IPS-NIHi7 (cell line): ENCODE results near the gene CUBN.
A peak's percentile ranks its signal among the peaks of the same experiment; 100 is the strongest.

Experiments used
- DNase-seq: peaks from one replicate; pipeline ENCODE4 v3.0.0; 2012; ENCODE audit warnings: mixed read lengths; ENCODE audit errors: extremely low spot score

CUBN gene

DNA sequence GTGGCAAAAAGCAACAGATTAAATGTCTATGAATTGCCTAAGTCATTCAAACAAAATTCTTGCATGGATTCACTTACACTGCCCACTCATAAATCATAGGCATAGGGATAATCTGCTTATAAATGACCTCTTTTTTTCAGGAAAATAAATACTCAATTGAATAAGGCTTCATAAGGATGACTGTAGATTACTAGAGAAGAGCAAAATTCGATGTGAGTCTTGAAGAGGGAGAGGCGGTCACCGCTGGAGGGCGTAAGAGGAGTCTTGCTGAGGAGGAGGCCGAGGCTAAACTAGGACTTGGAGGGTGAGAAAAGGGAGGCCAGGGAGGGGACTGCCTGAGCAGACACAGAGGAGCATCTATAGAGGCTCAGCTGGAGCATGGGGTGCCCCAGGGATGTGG is 177.0 kb downstream of the CUBN start:
- no peak for DNase-seq

DNA sequence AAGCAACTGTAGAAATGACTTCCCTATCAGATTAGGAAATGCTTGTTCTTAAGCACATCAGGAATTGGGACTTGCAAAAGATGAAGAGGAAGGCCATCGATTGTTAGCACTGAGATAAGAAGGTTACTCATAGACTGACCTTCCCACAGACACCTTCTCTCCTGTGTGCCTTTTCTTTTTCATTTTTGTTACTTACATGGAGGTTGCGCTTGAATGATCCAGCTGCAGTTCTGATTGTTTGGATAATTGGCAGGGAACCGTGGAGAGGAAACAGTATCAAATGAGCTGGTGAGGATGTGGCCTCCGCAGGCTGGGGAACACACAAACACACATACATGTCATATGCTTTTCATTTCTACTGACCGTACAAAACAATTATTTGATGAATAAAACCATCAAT is 177.5 kb downstream of the CUBN start:
- no peak for DNase-seq

DNA sequence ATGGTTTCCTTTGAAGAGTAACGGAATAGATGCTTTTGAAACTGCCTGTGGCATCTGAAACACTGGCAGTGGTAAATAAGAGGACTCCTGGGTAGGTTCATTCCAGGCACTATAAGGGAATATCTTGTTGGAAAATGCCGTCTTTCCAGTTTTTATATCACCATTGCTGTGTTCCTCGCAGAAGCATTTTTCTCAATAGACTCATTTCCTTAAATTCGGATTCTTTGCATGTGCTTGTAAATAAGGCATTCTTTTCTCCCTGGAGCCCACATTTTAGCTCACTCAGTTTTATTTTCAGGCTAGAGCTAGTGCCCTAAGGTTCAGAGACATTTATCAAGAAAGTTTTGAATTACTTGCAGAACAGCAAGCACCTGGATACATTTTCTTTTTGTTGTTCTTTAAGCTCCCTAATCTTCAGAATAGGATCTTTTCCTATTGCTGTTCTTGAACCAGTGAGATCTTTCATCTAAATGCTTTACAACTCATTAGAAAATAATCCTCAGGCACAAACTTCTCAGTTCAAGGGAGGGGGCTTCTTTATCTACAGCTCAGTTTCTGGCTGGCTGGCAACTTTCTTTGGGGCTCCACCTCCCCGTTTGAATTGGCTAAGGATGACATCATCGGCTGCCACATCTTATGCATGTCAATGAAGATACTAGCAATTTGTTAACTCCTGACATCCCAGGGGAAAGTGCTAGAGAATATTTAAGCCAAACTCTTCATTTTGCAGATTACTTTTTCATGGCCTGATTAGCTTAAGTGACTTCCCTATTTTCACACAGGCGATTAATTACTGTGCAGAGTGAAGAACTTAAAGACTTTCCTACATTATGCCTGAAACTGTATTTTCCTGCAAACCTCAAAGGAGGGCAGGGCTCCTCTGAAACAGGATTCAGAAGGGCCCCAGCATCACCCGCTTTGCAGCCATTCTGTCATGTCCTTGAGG is 178.7 kb downstream of the CUBN start:
- DNase-seq = peak; percentile 85

DNA sequence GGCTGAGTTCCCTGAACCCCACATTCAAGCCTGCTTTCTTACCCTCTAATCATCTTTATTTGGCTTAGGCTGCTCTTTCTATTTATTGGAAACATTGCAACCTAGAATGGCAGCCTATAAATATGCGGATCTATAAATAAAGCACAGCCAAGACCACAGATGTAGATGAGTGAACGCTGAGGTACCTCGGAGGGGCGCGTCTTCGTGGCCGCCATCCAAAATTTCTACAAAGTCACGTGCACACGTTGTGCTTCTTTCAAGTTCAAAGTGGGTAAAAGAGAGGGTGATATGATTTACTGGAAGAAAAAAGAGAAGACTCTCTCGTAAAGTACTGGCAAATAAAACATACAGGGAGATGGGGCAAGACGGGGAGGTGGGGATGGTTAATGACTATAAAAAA is 179.8 kb downstream of the CUBN start:
- no peak for DNase-seq

DNA sequence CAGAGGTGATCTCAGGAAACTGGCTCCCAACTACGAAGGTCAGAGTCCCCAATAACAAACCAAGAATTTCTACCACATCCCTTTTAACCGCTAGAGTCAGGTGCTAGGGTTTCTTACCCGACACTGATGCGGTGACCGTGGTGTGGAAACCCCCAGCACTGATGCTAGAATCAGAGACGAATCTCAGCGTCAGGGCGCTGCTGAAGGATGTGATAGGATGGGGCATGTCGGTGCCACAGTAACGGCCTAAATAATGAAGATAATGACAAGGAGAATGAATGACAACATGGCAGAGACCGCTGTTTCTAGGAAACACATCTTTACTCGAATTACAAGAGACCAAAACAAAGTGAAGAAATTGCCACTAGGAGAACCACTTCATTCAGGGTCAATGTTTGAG is 181.2 kb downstream of the CUBN start:
- DNase-seq = no peak

DNA sequence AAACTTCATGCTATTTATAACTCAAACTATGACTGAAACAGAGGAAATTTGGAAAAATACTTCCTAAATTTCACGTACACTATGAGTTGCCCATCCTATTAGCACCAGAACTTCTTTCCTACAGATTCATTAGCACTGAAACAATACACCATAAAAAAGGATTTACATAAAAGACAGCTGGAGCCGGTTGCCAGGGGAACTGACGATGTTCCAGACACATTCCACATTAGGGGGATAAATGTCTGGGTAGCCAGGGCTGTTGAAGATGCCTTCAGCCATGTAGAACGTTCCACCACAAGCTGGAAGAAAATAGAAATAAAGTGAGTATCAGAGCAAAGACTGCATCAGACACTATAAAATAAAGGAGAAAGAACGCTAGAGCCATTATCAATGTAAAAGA is 182.5 kb downstream of the CUBN start:
- no peak for DNase-seq

DNA sequence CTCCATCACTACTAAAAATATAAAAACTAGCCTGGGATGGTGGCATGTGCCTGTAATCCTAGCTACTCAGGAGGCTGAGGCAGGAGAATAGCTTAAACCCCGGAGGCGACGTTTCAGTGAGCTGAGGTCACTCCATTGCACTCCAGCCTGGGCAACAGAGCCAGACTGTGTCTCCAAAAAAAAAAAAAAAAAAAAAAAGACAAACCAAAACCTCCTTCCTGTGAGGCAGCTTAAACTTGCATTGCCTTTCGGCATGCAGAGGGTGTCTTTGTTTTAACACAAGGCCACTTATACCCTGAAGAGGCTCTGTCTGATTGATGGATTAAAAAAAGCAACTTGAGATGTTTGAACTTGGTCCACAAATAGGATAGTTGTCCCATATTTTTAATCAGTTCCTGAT is 184.0 kb downstream of the CUBN start:
- no peak for DNase-seq

DNA sequence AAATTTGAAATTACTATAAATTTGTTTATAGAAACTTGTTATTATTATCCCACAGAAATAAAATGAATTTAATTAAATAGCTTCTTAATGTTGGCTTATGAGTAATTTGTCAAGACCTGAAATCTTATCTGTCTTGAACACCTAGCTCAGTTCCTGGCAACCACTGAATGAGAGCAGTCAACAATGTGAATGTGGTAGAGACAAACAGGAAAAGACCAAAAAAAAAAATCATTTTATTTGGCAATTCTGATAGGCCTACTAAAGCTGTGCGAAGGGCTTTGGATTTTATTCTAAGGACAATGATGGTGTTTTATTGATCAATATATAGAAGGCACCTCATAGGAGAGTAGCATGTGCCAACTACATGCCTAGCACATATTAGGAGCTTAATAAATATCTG is 184.6 kb downstream of the CUBN start:
- DNase-seq = no peak

DNA sequence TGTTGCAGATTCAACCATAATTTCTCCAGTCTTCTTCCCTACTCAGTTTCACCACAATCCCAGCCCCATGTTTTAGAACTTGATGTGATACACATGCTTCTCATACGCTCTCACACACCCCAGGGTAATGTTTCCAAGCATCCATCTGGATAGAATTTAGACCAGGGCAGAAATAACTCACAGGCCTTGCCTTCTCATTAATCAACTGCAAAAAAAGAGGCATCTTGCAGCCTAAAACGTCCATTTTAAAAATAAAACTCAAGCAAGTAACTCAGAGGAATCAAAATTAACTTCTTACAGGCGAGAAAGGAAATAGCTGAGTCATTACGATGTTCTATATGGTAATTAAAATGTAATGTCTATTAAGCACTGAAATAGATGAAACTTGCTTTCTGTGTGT is 185.2 kb downstream of the CUBN start:
- DNase-seq = no peak

DNA sequence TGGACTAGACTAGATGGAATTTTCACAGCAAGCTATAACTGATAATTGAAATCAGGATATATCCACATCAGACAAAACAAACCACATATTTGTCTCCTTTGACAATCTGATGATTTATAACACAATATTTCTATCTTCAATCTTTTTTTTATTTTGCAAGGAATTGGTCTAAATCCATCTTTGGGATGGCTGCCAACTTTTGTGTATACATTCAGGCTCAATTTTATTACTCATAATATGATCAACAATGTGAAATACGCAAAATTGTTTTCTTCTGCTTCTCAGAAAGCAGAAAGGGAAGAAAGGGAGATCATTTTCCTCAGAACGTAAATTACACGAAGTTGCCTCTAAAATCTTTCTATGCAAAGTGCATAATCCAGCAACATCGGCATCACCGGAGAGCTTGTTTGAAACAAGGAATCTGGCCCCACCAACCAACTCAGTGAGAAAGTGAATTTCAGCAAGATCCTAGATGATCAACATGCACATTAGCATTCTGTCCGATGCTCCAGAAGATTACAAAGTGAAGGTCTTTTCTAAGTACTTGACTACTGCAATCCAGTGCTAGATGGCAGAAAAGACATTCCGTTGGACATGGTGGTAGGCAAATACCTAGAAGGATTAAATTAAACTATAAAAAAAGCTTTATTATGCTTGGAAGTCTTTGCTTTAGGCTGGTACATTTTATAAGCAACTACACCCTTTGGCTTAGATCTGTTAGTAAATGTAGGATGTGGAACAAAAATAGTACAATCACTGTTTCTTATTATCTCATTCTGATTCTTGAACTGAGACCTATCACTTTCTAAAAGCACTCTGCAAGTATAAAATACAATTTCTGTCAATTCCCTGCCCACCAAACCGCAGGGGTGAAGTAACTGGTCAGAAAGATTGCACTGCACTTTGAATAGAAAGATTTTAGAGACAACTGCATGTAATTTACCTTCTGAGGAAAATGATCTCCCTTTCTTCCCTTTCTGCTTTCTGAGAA is 186.0 kb downstream of the CUBN start:
- DNase-seq = no peak

DNA sequence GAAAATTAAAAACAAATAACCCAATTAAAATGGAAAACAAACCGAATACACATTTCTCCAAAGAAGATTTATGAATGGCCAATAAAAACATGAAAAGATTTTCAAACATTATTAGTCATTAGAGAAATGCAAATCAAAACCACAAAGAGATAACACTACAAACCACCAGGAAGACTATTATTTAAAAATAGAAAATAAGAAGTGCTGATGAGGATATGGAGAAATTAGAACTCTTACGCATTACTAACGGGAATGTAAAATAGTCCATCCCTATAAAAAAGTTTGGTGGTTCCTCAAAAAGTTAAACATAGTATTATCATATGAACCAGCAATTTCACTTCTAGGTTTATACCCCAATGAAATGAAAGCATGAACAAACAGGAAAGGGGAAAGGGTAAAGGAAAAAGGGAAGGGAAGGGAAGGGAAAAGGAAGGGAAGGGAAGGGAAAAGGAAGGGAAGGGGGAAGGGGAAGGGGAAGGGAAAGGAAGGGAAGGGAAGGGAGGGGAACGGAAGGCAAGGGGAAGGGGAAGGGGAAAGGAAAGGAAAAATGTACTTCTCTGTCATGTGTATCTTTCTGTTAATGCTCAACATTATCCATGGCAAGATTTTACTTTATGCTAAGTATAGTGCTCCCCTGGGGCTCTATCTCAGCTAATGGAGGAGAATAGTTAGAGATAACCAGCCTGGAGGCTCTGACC is 187.1 kb downstream of the CUBN start:
- no peak for DNase-seq

DNA sequence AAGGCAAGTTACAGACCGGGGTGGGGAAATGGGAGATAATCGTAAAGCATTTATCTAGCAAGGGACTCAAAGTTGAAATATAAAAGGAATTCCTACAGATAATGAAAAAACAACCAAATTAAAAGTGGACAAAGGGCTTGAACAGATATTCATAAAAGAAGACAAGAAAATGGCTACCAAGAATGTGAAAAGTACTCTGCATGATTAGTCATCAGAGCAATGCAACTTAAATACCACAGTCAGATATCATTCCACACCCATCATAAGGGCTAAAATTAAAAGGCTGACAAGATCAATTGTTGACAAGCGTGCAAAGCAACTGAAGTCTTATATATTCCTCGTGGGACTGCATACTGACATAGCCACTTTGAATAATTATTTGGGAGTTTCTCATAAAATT is 187.7 kb downstream of the CUBN start:
- DNase-seq = no peak

DNA sequence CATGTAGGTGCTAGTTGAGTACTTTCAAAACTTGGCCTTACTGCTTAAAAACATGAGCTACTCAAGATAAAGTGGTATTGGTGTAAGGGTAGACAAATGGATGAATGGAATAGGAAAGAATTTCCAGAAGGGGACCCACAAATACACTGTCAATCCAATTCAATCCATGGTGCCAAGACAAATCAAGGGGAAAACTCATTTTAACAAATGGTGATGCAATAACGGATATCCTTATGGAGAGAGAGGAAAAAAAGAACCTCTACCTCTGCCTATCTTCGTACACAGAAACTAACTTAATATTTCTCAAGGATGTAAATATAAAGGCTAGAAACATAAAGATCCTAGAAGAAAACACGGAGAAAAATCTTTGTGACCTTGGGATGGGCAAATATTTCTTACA is 188.5 kb downstream of the CUBN start:
- no peak for DNase-seq

DNA sequence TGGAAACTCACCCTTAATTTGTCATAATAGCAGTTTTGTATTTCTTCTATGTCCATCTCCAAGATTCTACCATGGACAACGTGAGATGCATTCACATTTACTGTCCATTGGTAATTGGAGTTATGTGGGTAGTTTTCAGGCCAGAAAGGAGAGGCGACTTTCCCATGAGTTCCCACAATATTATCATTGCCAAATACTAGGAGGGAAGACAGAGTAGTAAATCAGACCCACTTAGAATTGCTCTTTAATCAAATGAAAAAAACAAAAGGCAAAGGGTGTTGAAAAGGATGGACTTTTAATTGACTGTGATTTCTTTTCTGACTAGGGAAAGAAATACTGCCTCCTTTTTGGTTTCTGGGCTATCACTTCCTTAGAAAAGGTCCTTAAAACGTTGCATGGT is 190.7 kb downstream of the CUBN start:
- DNase-seq = no peak

DNA sequence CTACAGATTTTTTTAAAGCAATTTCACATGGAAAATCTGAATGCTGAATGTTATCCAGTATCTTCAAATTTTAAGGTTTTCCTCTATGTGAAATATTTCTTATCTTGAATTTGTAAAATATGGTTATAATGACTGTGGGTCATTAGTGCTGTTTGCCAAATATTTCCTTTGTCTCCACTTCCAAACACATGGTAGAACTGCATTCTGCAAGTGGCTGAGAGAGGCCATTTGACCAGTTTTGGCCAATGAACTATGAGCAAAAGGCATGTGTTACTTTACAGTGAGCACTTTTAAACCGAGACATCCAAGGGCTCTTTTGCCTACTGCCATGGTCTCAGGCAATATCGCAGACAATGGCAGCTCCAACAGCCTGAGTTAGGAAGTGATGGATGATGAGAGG is 195.2 kb downstream of the CUBN start:
- no peak for DNase-seq

DNA sequence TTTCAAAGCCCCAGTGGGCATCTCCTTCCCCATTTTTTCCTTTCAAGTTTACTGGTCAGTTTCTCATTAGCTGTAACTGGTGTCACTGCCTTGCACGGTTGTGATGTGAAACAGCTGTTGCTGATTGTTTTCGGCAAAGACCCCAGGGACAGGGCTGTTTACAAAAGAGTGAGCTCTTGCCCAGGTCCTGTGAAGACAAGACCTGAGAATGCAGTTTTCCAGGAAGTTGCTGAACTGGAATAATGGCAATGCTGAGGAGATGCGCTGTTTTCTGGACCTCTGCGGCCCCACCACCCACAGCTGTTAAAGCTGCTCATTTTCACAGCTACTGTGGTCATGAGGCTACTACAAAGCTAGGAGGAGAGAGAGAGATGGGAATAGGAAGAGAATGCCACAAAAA is 195.8 kb downstream of the CUBN start:
- DNase-seq = no peak

DNA sequence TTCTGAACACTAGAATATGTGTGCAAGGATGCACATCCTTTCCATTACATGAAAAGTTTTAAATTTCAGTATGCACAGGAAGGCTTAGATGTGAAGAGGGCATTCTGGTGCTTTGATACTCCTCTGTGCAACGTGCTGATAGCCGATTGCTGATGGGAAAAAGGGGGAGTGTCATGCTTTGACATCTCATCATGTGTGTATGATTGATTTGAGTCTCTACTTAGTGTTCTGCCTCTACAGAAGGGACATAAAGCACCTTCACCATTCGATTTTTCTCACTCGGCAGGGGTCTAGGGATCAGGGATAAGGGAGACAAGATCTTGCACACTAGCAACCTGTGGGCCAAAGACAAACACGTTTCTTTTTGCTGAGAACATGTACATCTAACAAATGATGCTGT is 197.7 kb downstream of the CUBN start:
- DNase-seq = no peak

DNA sequence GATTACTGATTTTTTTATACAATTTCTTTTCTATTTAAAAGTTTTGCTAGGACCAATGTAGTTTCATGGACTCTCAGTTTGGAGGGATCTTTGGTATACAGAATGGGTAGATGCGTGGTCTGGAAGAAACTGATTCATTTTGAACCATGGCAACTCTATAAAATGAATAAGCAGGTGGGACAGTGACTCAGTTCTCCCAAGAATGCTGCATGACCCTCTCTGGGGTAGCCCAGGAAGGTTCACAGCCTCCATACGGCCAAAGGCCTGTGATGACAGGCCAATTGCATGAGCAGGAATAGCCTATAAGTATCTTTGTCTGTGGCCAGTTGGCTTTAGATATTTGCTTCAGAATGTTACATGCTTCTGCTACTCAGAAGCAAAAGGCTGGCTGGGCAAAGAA is 199.1 kb downstream of the CUBN start:
- DNase-seq = no peak

DNA sequence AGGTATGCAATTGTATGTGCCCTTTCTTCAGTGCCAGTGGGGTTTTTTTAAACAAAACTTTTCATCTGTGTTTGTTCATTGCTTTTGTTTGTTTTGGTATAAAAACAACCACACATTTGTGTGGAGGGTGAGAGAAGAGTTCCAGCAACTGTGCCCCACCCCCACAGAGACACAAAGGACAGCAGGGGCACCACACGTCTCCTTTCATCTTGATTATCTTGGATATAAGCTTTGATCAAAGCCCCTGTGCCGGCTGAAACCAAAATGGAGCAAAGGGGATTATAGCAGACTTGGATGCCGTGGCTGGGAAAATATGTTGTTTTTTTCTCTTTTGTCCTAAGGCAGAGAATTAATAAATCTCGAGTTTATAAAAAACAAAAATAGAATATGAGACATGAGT is 200.5 kb downstream of the CUBN start:
- peak; percentile 35 for DNase-seq

DNA sequence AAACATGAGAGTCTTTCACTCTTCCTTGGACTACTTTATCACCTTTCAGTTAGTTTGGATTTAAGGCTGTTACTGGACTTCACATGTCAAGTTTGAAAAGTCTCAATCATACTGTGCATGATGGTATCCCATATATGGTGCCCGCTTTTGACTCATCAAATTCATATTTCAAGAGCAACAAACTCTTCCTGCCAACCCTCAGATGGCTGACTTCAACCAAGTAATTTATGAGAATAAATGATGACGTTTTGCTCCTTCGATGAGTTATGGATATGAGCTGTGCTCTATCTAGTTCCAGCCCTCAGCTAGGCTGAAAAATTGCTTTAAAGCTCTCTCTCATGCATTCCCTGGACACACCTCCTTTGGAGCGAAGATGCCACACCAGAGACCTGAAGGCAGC is 202.1 kb downstream of the CUBN start:
- no peak for DNase-seq

DNA sequence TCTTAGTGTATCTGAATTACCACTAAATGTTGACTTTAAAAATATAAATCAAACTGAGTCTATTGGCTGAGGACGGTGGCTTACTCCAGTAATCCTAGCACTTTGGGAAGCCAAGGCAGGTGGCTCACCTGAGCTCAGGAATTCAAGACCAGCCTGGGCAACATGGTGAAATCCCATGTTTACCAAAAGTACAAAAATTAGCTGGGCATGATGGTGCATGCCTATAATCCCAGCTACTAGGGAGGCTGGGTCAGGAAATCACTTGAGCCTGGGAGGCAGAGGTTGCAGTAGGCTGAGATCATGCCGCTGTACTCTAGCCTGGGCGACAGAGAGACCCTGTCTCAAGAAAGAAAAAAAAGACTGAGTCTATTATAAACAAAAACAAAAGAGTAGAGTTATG is 205.9 kb downstream of the CUBN start:
- DNase-seq = no peak

DNA sequence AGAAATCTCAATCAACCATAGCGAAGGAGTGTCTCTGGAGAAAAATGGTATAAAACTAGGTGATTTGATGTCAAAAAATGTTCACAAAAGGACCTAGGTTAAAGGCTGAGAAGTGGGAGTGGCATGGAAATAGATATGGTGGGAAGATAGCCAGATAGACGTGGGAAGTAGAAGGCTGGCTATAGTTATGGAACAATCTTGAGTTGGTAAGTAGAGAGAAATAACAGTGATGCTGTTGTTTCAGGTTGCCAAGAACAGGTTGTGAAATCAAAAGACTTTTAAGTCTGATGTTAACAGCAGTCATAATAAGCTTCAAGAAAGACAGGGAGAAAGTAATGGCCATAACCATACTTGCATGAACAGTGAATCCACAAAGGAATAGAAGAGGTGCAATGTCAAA is 206.3 kb downstream of the CUBN start:
- DNase-seq = no peak
